Epithelial cell of prostate (primary cell): ENCODE data around the gene SUN1.
"Not testable (repeated sequence)": the region's sequence is repeated elsewhere in the genome, so short reads cannot be mapped to it uniquely, and the experiment has no call there.

ENCODE experiments used
- DNase-seq: peaks from one replicate; pipeline ENCODE4 v3.0.0-alpha.2; 2011; ENCODE audit warnings: low read depth, low spot score
- H3K27ac ChIP-seq: fragments of 450-650 bp; 2 replicates; pipeline ENCODE4 v1.5.1; 2017; ENCODE audit warnings: mild to moderate bottlenecking

Gene SUN1

GRCh38 chr7:898855-899681 lies 66.8 kb downstream of the SUN1 start:
- DNase-seq: no peak
- H3K27ac ChIP-seq: no peak overlapping the region

GRCh38 chr7:899806-900205 lies 67.5 kb downstream of the SUN1 start:
- DNase-seq: no peak

GRCh38 chr7:900331-901040 lies 68.2 kb downstream of the SUN1 start:
- H3K27ac ChIP-seq: no peak overlapping the region
- no peak for DNase-seq

More at GRCh38 chr7:899806-900205, 67.5 kb downstream of the SUN1 start:
- no peak overlapping the region for H3K27ac ChIP-seq

- no peak for DNase-seq
- no peak overlapping the region for H3K27ac ChIP-seq
These were observed 68.7 kb downstream of the SUN1 start for GRCh38 chr7:901041-901387.

- DNase-seq: no peak
These were observed 69.3 kb downstream of the SUN1 start for GRCh38 chr7:901388-902154.

GRCh38 chr7:902996-903395 lies 70.7 kb downstream of the SUN1 start:
- no peak overlapping the region for H3K27ac ChIP-seq
- no peak for DNase-seq

More at GRCh38 chr7:901388-902154, 69.3 kb downstream of the SUN1 start:
- no peak overlapping the region for H3K27ac ChIP-seq

GRCh38 chr7:903921-904755 lies 71.9 kb downstream of the SUN1 start:
- no peak overlapping the region for H3K27ac ChIP-seq

GRCh38 chr7:904847-905246 lies 72.6 kb downstream of the SUN1 start:
- H3K27ac ChIP-seq: no peak overlapping the region
- DNase-seq: no peak

More at GRCh38 chr7:903921-904755, 71.9 kb downstream of the SUN1 start:
- no peak for DNase-seq

GRCh38 chr7:906776-907157 lies 74.5 kb downstream of the SUN1 start:
- no peak overlapping the region for H3K27ac ChIP-seq
- DNase-seq: no peak

GRCh38 chr7:907158-907980 lies 75.1 kb downstream of the SUN1 start:
- no peak for DNase-seq
- no peak overlapping the region for H3K27ac ChIP-seq

GRCh38 chr7:908159-908581 lies 75.9 kb downstream of the SUN1 start:
- no peak overlapping the region for H3K27ac ChIP-seq
- DNase-seq: no peak

GRCh38 chr7:908591-909357 lies 76.5 kb downstream of the SUN1 start:
- not testable (repeated sequence) for H3K27ac ChIP-seq

GRCh38 chr7:909358-910329 lies 77.4 kb downstream of the SUN1 start:
- DNase-seq: no peak
- H3K27ac ChIP-seq: no peak overlapping the region

More at GRCh38 chr7:908591-909357, 76.5 kb downstream of the SUN1 start:
- not testable (repeated sequence) for DNase-seq

GRCh38 chr7:910441-910861 lies 78.2 kb downstream of the SUN1 start:
- DNase-seq: no peak
- H3K27ac ChIP-seq: no peak overlapping the region

GRCh38 chr7:910931-911431 lies 78.7 kb downstream of the SUN1 start:
- no peak for DNase-seq
- no peak overlapping the region for H3K27ac ChIP-seq

GRCh38 chr7:911791-912480 lies 79.7 kb downstream of the SUN1 start:
- DNase-seq: no peak
- H3K27ac ChIP-seq: no peak overlapping the region
